ENCODE measurements around the gene RPTOR. TPM values are rescaled to one million over a fixed set of nuclear protein-coding genes. Genes with fewer than 3 reads are reported as not detected.

Gene RPTOR
- total RNA-seq, 1 donor, result 30.0 TPM

DNA sequence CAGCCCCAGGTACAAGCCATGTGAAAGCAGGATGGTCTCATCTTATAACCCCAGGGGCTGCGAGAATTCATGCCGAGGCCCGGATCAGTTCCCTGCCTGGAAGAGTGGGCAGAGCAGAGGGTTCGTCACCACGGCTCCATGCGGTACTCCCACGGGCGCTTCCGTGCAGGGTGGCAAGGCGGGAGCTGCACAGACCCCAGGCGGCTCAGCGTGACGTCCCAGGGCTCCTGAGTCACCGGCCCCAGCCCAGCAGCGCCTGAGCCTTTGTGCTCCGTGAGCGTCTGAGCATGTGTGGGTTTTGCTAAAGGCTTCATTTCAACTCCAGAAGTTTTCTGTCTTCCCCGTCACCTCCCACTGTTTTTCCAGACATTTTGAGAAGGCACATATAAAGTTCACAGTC is 375.8 kb downstream of the RPTOR start:
- TF ChIP-seq, protein P1, sequence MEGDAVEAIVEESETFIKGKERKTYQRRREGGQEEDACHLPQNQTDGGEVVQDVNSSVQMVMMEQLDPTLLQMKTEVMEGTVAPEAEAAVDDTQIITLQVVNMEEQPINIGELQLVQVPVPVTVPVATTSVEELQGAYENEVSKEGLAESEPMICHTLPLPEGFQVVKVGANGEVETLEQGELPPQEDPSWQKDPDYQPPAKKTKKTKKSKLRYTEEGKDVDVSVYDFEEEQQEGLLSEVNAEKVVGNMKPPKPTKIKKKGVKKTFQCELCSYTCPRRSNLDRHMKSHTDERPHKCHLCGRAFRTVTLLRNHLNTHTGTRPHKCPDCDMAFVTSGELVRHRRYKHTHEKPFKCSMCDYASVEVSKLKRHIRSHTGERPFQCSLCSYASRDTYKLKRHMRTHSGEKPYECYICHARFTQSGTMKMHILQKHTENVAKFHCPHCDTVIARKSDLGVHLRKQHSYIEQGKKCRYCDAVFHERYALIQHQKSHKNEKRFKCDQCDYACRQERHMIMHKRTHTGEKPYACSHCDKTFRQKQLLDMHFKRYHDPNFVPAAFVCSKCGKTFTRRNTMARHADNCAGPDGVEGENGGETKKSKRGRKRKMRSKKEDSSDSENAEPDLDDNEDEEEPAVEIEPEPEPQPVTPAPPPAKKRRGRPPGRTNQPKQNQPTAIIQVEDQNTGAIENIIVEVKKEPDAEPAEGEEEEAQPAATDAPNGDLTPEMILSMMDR (IDR thresholded peaks at IDR 0.05; ENCODE audit: insufficient read depth, low read length), result no peak
- DNase-seq (ENCODE audit: low read depth), result no peak
- H3K4me3 ChIP-seq (ENCODE audit: low read depth, low read length), result no peak overlapping the region

- no peak overlapping the region for H3K4me3 ChIP-seq (ENCODE audit: low read depth, low read length)
- DNase-seq (ENCODE audit: low read depth), result no peak
- TF ChIP-seq, protein P1 (IDR thresholded peaks at IDR 0.05; ENCODE audit: insufficient read depth, low read length), result no peak
These were observed 376.5 kb downstream of the RPTOR start for GRCh38 chr17:80921159-80921558.

- DNase-seq (ENCODE audit: low read depth), result no peak
- no peak overlapping the region for H3K4me3 ChIP-seq (ENCODE audit: low read depth, low read length)
- TF ChIP-seq, protein P1 (IDR thresholded peaks at IDR 0.05; ENCODE audit: insufficient read depth, low read length), result no peak
These were observed 377.3 kb downstream of the RPTOR start for GRCh38 chr17:80921741-80922579.

- no peak for DNase-seq (ENCODE audit: low read depth)
- H3K4me3 ChIP-seq (ENCODE audit: low read depth, low read length), result no peak overlapping the region
- TF ChIP-seq, protein P1 (IDR thresholded peaks at IDR 0.05; ENCODE audit: insufficient read depth, low read length), result no peak
These were observed 378.0 kb downstream of the RPTOR start for GRCh38 chr17:80922580-80923160.

DNA sequence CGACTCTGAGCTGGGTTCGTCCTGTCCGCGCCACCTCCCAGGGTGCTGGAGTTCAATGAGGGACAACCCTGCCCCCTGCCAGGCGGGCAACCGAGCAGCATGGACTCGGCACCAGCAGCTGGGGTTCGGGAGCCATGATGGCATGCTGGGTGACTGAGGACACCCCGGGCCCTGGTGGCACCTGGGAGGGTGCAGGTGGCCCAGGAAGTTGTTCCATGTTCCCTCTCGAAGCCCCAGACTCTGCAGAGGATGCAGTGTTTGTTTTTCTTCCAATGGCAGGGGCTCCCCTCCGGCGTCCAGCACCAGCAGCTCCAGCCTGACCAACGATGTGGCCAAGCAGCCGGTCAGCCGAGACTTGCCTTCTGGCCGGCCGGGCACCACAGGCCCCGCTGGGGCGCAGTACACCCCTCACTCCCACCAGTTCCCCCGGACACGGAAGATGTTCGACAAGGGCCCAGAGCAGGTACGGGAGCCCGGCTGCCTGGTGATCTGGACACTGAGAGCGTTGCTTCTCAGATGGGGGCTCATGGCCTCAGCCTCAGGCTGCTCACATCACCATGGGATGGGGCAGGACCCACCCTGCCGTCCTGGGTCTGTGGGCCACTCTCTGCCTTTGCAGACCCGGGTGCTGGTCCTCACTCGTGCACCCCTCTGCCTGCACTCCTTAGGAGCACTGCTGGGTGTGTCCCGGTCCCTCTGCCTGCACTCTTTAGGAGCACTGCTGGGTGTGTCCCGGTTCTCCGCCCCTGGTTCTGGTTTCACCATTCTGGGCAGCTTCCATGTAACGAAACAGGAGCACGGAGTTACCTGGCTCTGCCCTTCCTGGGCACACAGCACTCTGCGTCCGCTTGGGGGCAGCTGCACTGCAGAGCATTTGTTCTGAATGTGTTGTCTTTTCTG is 378.8 kb downstream of the RPTOR start:
- TF ChIP-seq, protein P1 (IDR thresholded peaks at IDR 0.05; ENCODE audit: insufficient read depth, low read length), result no peak
- no peak overlapping the region for H3K4me3 ChIP-seq (ENCODE audit: low read depth, low read length)
- no peak for DNase-seq (ENCODE audit: low read depth)

DNA sequence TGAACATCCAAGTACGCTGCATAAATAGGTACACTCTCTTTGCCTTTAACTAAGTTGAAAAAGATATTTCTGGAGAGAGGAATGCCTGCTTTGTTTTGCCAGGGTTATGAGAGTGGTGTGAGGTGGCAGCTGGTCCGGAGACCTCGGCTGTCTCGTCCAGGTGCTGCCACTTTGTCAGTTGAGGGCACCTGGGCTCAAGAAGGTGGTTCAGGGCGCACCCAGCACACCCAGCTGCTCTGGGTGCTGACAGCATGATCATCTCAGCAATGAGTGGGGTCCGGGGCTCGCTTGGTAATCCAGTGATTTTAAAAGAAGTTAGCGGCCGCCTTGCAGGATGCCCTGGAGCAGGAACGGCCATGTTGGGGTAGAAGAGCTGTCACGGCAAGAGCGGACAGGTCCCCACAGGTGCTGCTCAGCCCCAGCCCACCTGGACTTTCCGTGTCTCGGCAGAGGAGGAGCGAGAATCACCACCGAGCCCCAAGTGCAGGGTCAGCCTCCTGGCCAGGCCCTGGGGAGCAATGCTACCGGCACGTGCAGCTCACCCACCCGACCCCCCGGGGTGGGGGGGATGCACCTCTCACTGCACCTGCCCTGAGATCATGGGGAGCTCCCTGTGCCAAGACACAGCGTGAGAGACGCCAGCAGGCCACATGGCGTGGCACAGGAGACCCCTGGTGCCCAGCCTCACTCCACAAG is 379.6 kb downstream of the RPTOR start:
- H3K4me3 ChIP-seq (ENCODE audit: low read depth, low read length), result no peak overlapping the region
- TF ChIP-seq, protein P1 (IDR thresholded peaks at IDR 0.05; ENCODE audit: insufficient read depth, low read length), result no peak
- DNase-seq (ENCODE audit: low read depth), result no peak

Data from fibroblast of the aortic adventitia (primary cell).